Measurements from ENCODE around the gene LHFPL6. TPM values are rescaled to one million over a fixed set of nuclear protein-coding genes. Genes with fewer than 3 reads are reported as not detected.

LHFPL6 gene
- total RNA-seq, 1 donor from 2014 or later: 54.8 TPM

GRCh38 chr13:39452834-39453233 is 150.2 kb downstream of the LHFPL6 start:
- Histone ChIP-seq H3K36me3 (no peaks in the 10 kb centered on the region), H3K9me3 (no peaks in the 10 kb centered on the region), H3K4me1 (peaks cover 26% of the 10 kb centered on the region), H3K27me3 (no peaks in the 10 kb centered on the region), H3K27ac (no peak overlapping the region), H3K4me3 (no peak overlapping the region)
- TF ChIP-seq POLR2A (IDR thresholded peaks at IDR 0.05) (no peak), POLR2AphosphoS5 (IDR thresholded peaks at IDR 0.05; ENCODE audit: insufficient read depth in 1 of 2, low read depth in 1 of 2) (no peak), CTCF (IDR thresholded peaks at IDR 0.05) (no peak)
- no peak for DNase-seq (ENCODE audit: extremely low spot score in 2 of 2)
- intact Hi-C loops (cut with DNase I): no loop called here

- DNase-seq (ENCODE audit: extremely low spot score in 2 of 2): no peak
- no peak overlapping the region for H3K4me3 ChIP-seq
- H3K9me3 ChIP-seq: no peaks in the 10 kb centered on the region
- H3K27ac ChIP-seq: no peak overlapping the region
- TF ChIP-seq POLR2AphosphoS5 (IDR thresholded peaks at IDR 0.05; ENCODE audit: insufficient read depth in 1 of 2, low read depth in 1 of 2) (no peak), POLR2A (IDR thresholded peaks at IDR 0.05) (no peak), CTCF (IDR thresholded peaks at IDR 0.05) (no peak)
- no peaks in the 10 kb centered on the region for H3K36me3 ChIP-seq
- peaks cover 26% of the 10 kb centered on the region for H3K4me1 ChIP-seq
- no peaks in the 10 kb centered on the region for H3K27me3 ChIP-seq
- intact Hi-C loops (cut with DNase I): no loop called here
These were observed 150.6 kb downstream of the LHFPL6 start for GRCh38 chr13:39452417-39452816.

- TF ChIP-seq POLR2A (IDR thresholded peaks at IDR 0.05) (no peak), POLR2AphosphoS5 (IDR thresholded peaks at IDR 0.05; ENCODE audit: insufficient read depth in 1 of 2, low read depth in 1 of 2) (no peak), CTCF (IDR thresholded peaks at IDR 0.05) (no peak)
- Histone ChIP-seq H3K36me3 (no peaks in the 10 kb centered on the region), H3K4me3 (no peak overlapping the region), H3K4me1 (peaks cover 26% of the 10 kb centered on the region), H3K9me3 (no peaks in the 10 kb centered on the region), H3K27ac (no peak overlapping the region), H3K27me3 (no peaks in the 10 kb centered on the region)
- intact Hi-C loops (cut with DNase I): no loop called here
- no peak for DNase-seq (ENCODE audit: extremely low spot score in 2 of 2)
These were observed 151.1 kb downstream of the LHFPL6 start for GRCh38 chr13:39451860-39452301.

- no peak for TF ChIP-seq POLR2A (IDR thresholded peaks at IDR 0.05)
- TF ChIP-seq POLR2AphosphoS5 (IDR thresholded peaks at IDR 0.05; ENCODE audit: insufficient read depth in 1 of 2, low read depth in 1 of 2): no peak
- no peak for TF ChIP-seq CTCF (IDR thresholded peaks at IDR 0.05)
- H3K27ac ChIP-seq: no peak overlapping the region
- H3K27me3 ChIP-seq: no peaks in the 10 kb centered on the region
- peaks cover 26% of the 10 kb centered on the region for H3K4me1 ChIP-seq
- intact Hi-C loops (cut with DNase I): no loop called here
- H3K4me3 ChIP-seq: no peak overlapping the region
- H3K9me3 ChIP-seq: no peaks in the 10 kb centered on the region
- no peaks in the 10 kb centered on the region for H3K36me3 ChIP-seq
- no peak for DNase-seq (ENCODE audit: extremely low spot score in 2 of 2)
These were observed 151.7 kb downstream of the LHFPL6 start for GRCh38 chr13:39451301-39451700.

GRCh38 chr13:39450176-39450575 is 152.8 kb downstream of the LHFPL6 start:
- Histone ChIP-seq H3K9me3 (no peaks in the 10 kb centered on the region), H3K4me1 (peaks cover 26% of the 10 kb centered on the region), H3K36me3 (no peaks in the 10 kb centered on the region), H3K27me3 (no peaks in the 10 kb centered on the region), H3K4me3 (no peak overlapping the region), H3K27ac (no peak overlapping the region)
- TF ChIP-seq CTCF (IDR thresholded peaks at IDR 0.05) (no peak), POLR2AphosphoS5 (IDR thresholded peaks at IDR 0.05; ENCODE audit: insufficient read depth in 1 of 2, low read depth in 1 of 2) (no peak), POLR2A (IDR thresholded peaks at IDR 0.05) (no peak)
- no peak for DNase-seq (ENCODE audit: extremely low spot score in 2 of 2)
- intact Hi-C loops (cut with DNase I): no loop called here

All from vagina (tissue), 2 donors.